ENCODE data around the gene ZNF180. TPM values are rescaled to one million over a fixed set of nuclear protein-coding genes. Genes with fewer than 3 reads are reported as not detected.

ZNF180 gene
- total and polyA plus RNA-seq, 2 experiments from 2014 or later: 6.9 to 10.5 TPM

- Mint-ChIP-seq H3K4me3 (no peak overlapping the region), H3K27ac (no peak overlapping the region), H3K27me3 (ENCODE audit: insufficient read depth, low read depth, poor library complexity) (peaks cover 11% of the 10 kb centered on the region), H3K9me3 (peaks cover 74% of the 10 kb centered on the region), H3K36me3 (ENCODE audit: low read depth) (peaks cover 10% of the 10 kb centered on the region), H3K4me1 (no peaks in the 10 kb centered on the region)
- H3K27me3 ChIP-seq (ENCODE audit: insufficient read depth): no peaks in the 10 kb centered on the region
- no peak overlapping the region for H3K4me3 ChIP-seq
- peaks cover 8% of the 10 kb centered on the region for H3K9me2 ChIP-seq (ENCODE audit: insufficient read depth)
- no peak overlapping the region for H3K27ac ChIP-seq (ENCODE audit: low read depth)
- DNase-seq (ENCODE audit: low spot score) (no peak), ATAC-seq (no peak)
- H4K20me1 ChIP-seq (replicated peaks; ENCODE audit: insufficient read depth): no peaks in the 10 kb centered on the region
- H3F3A ChIP-seq (replicated peaks; ENCODE audit: low read depth): no peaks in the 10 kb centered on the region
- H3K4me1 ChIP-seq (ENCODE audit: insufficient read depth): no peaks in the 10 kb centered on the region
- H2AFZ ChIP-seq: no peak overlapping the region
- TF ChIP-seq EZH2phosphoT487 (IDR thresholded peaks at IDR 0.05; ENCODE audit: unreplicated experiment) (no peak), CREB1 (CRISPR knock-in tag; IDR thresholded peaks at IDR 0.05; ENCODE audit: low read depth) (no peak), ZNF114 (CRISPR knock-in tag; IDR thresholded peaks at IDR 0.05) (no peak), EZH2 (IDR thresholded peaks at IDR 0.05; ENCODE audit: low read depth, unreplicated experiment) (no peak), JUNB (IDR thresholded peaks at IDR 0.05; ENCODE audit: unreplicated experiment) (no peak), POLR2AphosphoS5 (IDR thresholded peaks at IDR 0.05; ENCODE audit: low read depth) (no peak), STAT1 (IDR thresholded peaks at IDR 0.05; ENCODE audit: unreplicated experiment) (no peak), ZNF331 (CRISPR knock-in tag; IDR thresholded peaks at IDR 0.05; ENCODE audit: low read depth) (no peak), ETS1 (IDR thresholded peaks at IDR 0.05) (no peak), ZNF462 (CRISPR knock-in tag; IDR thresholded peaks at IDR 0.05) (no peak)
- no peaks in the 10 kb centered on the region for H3K79me2 ChIP-seq (replicated peaks; ENCODE audit: insufficient read depth)
- no peak overlapping the region for H3K4me2 ChIP-seq
- H3K36me3 ChIP-seq (ENCODE audit: insufficient read depth): no peaks in the 10 kb centered on the region
Measured at GRCh38 chr19:44542671-44543070, 42.3 kb upstream of the ZNF180 start.

Data from GM23338 (cell line).